HepG2 (cell line): ENCODE data around the gene TM6SF1.

ENCODE experiments used
- TAF1 ChIP-seq: sonication (generic); formaldehyde crosslinking; IDR thresholded peaks from 2 replicates; pipeline ENCODE4 v1.4.0; 2020; ENCODE audit warnings: missing genetic modification reagents
- TCF7L2 ChIP-seq: IDR thresholded peaks from 2 replicates; pipeline ENCODE4 v1.6.1; 2011; ENCODE audit warnings: mild to moderate bottlenecking, low read depth, low read length, moderate library complexity

DNA sequence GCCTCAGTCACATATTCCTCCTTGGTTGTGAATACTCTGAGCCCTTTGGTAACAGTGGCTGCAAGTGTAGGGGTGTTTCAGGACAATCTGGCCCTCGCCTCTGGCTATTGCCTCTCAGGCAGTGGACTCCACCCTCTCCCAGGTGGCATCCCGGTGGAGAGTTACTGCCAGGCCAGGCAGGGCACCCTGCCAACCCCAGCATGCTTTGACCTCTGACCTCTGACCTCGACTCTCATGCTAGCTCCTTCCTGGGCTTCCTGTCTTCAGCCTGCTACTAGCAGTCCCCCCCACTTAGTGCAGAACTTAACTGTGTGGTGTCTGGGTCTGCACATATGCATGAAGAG is 5.5 kb downstream of the TM6SF1 start:
- TF ChIP-seq TCF7L2 (no peak), TAF1 (CRISPR knock-in tag) (no peak)
